Measurements from ENCODE around the gene RPL22.
A peak's percentile ranks its signal among the peaks of the same experiment; 100 is the strongest.

RPL22 gene

DNA sequence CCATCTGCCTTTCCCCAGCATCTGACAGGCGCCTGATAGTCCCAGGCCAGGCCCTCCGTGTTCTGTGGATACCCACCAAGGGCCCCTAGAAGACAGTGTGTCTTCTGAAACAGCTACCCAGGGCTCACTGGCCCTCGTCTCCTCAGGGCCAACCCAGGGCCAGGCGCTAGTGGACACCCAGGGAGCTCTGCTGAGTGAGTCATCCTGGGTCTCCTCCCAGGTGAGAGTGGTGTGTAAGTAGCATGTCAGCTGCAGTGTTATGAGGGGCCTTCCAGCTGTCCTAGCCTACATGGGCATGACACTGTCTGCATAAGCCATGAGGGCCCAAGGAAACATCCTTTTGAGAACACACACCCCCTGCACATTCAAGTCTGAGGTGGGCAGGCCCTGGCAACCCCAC is 56.0 kb downstream of the RPL22 start:
- no peak overlapping the region for H2BK12ac ChIP-seq (ENCODE audit: low read length in 2 of 2)
- H4K91ac ChIP-seq (ENCODE audit: low read length) = no peak overlapping the region
- H3K4ac ChIP-seq (ENCODE audit: low read depth in 1 of 2, low read length in 2 of 2) = no peak overlapping the region
- no peak overlapping the region for H3K27ac ChIP-seq (ENCODE audit: low read length, poor library complexity, severe bottlenecking)
- H3K27me3 ChIP-seq (ENCODE audit: control insufficient read depth in 1 of 2, insufficient read depth in 1 of 2, low read length in 2 of 2) = peaks cover 28 to 59% of the 10 kb centered on the region in 2 experiments
- H3K4me2 ChIP-seq (ENCODE audit: low read length, poor library complexity, severe bottlenecking) = no peak overlapping the region
- no peak overlapping the region for H3K18ac ChIP-seq (ENCODE audit: low read depth in 1 of 2, low read length in 2 of 2)
- no peak overlapping the region for H4K8ac ChIP-seq (ENCODE audit: low read length)
- no peaks in the 10 kb centered on the region for H3K9me3 ChIP-seq (ENCODE audit: control insufficient read depth, low read length)
- H2BK5ac ChIP-seq (ENCODE audit: low read depth, low read length, poor library complexity, severe bottlenecking) = no peak overlapping the region
- H3K36me3 ChIP-seq (ENCODE audit: control insufficient read depth in 1 of 2, insufficient read depth in 2 of 2, low read depth in 1 of 2, low read length in 2 of 2) = no peaks in the 10 kb centered on the region
- no peak overlapping the region for H3K9ac ChIP-seq (ENCODE audit: low read length)
- DNase-seq = no peak
- WGBS = 73% methylated on average over 4 of the region's 4 CpGs
- no peak overlapping the region for H2AK5ac ChIP-seq (ENCODE audit: low read length, severe bottlenecking)
- no peak overlapping the region for H3K23ac ChIP-seq (ENCODE audit: low read length in 2 of 2)
- H3K79me1 ChIP-seq (replicated peaks; ENCODE audit: low read length, poor library complexity, severe bottlenecking) = no peaks in the 10 kb centered on the region
- no peak overlapping the region for H2BK120ac ChIP-seq (ENCODE audit: low read depth, low read length)
- H3K14ac ChIP-seq (ENCODE audit: low read length in 2 of 2) = no peak overlapping the region
- no peak overlapping the region for H3K4me3 ChIP-seq (ENCODE audit: insufficient read depth in 1 of 2, low read depth in 1 of 2, low read length in 2 of 2)
- no peak overlapping the region for H2AFZ ChIP-seq (ENCODE audit: low read depth, low read length)
- peaks cover under 1% of the 10 kb centered on the region for H3K4me1 ChIP-seq (ENCODE audit: control insufficient read depth, insufficient read depth, low read depth, low read length)
- no peak overlapping the region for H2BK15ac ChIP-seq (ENCODE audit: low read depth, poor library complexity, severe bottlenecking)

DNA sequence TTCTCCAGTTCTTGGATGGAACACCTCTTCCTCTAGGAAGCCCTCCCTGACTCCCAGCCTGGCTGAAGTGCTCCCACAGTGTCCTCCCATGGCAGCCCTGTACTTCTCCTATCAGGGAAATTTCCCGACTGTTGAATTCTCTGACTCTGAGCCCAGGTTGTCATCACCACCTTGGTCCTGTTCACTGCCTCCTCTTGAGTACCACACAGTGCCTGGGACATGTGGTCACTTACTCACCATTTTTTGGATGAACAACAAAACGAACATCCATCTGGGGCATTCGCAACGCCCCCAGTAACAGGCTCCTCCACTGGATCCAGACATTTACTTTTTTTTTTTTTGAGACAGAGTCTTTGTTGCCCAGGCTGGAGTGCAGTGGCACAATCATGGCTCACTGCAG is 56.7 kb downstream of the RPL22 start:
- Histone ChIP-seq H3K14ac (ENCODE audit: low read length in 2 of 2) (no peak overlapping the region), H3K4me1 (ENCODE audit: control insufficient read depth, insufficient read depth, low read depth, low read length) (no peaks in the 10 kb centered on the region), H3K4me2 (ENCODE audit: low read length, poor library complexity, severe bottlenecking) (no peak overlapping the region), H2BK12ac (ENCODE audit: low read length in 2 of 2) (no peak overlapping the region), H3K27ac (ENCODE audit: low read length, poor library complexity, severe bottlenecking) (no peak overlapping the region), H3K18ac (ENCODE audit: low read depth in 1 of 2, low read length in 2 of 2) (no peak overlapping the region), H3K9me3 (ENCODE audit: control insufficient read depth, low read length) (no peaks in the 10 kb centered on the region), H2BK5ac (ENCODE audit: low read depth, low read length, poor library complexity, severe bottlenecking) (no peak overlapping the region), H3K36me3 (ENCODE audit: control insufficient read depth in 1 of 2, insufficient read depth in 2 of 2, low read depth in 1 of 2, low read length in 2 of 2) (no peaks in the 10 kb centered on the region), H2AFZ (ENCODE audit: low read depth, low read length) (no peak overlapping the region), H2BK120ac (ENCODE audit: low read depth, low read length) (no peak overlapping the region), H4K8ac (ENCODE audit: low read length) (no peak overlapping the region), H2AK5ac (ENCODE audit: low read length, severe bottlenecking) (no peak overlapping the region), H3K79me1 (replicated peaks; ENCODE audit: low read length, poor library complexity, severe bottlenecking) (no peaks in the 10 kb centered on the region), H3K9ac (ENCODE audit: low read length) (no peak overlapping the region), H3K23ac (ENCODE audit: low read length in 2 of 2) (no peak overlapping the region), H2BK15ac (ENCODE audit: low read depth, poor library complexity, severe bottlenecking) (no peak overlapping the region), H4K91ac (ENCODE audit: low read length) (no peak overlapping the region), H3K4ac (ENCODE audit: low read depth in 1 of 2, low read length in 2 of 2) (no peak overlapping the region), H3K4me3 (ENCODE audit: insufficient read depth in 1 of 2, low read depth in 1 of 2, low read length in 2 of 2) (no peak overlapping the region), H3K27me3 (ENCODE audit: control insufficient read depth in 1 of 2, insufficient read depth in 1 of 2, low read length in 2 of 2) (peaks cover 22 to 53% of the 10 kb centered on the region in 2 experiments)
- WGBS = 78% methylated on average over 4 of the region's 4 CpGs
- DNase-seq = no peak

DNA sequence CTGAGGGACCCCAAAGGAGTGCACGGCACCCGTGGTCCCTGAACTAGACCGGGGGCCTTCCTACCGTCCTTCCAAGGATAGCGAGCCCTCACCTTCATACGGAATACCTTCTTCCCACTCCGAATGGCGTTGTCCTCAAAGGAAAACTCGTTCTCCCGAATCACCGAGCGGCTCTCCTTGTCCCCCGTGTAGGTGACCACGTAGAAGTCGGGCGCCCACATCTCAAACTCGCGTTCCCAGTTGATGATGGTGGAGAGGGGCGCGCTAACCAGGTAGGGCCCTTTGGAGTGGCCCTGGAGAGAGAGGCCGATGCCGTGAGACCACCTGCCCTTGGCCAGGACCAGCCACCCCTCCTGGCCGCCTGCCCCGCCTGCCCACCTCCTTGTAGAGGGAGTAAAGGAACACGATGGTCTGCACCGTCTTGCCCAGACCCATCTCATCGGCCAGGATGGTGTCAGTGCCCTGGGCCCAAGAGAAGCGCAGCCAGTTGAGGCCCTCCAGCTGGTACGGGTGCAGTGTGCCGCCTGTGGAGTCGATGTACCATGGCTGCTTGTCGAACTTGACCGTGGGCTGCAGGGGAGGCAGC is 57.3 kb downstream of the RPL22 start:
- WGBS = 90% methylated on average over 33 of the region's 33 CpGs
- no peak overlapping the region for H3K27ac ChIP-seq (ENCODE audit: low read length, poor library complexity, severe bottlenecking)

DNA sequence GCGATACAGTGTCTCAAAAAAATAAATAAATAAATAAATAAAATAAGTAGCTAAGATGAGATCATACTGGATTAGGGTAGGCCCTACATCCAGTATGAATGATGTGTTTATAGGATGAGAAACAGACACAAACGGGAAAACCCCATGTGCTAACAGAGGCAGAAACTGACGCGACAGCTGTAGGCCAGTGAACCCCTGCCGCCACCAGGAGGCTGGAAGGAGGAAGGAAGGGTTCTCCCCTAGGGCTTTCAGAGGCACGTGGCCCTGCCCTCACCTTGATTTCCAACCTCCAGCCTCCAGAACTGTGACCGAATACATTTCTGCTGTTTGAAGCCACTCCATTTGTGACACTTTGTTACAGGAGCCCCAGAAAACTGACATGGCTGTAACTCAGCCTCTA is 57.8 kb downstream of the RPL22 start:
- H4K91ac ChIP-seq (ENCODE audit: low read length) = no peak overlapping the region
- no peaks in the 10 kb centered on the region for H3K4me1 ChIP-seq (ENCODE audit: control insufficient read depth, insufficient read depth, low read depth, low read length)
- H3K79me1 ChIP-seq (replicated peaks; ENCODE audit: low read length, poor library complexity, severe bottlenecking) = no peaks in the 10 kb centered on the region
- peaks cover 12 to 46% of the 10 kb centered on the region in 2 experiments for H3K27me3 ChIP-seq (ENCODE audit: control insufficient read depth in 1 of 2, insufficient read depth in 1 of 2, low read length in 2 of 2)
- H3K14ac ChIP-seq (ENCODE audit: low read length in 2 of 2) = no peak overlapping the region
- H2BK5ac ChIP-seq (ENCODE audit: low read depth, low read length, poor library complexity, severe bottlenecking) = no peak overlapping the region
- peak; percentile 6 for DNase-seq
- no peak overlapping the region for H4K8ac ChIP-seq (ENCODE audit: low read length)
- WGBS = 31% methylated on average over 6 of the region's 7 CpGs
- H3K9me3 ChIP-seq (ENCODE audit: control insufficient read depth, low read length) = no peaks in the 10 kb centered on the region
- no peak overlapping the region for H2BK12ac ChIP-seq (ENCODE audit: low read length in 2 of 2)
- H3K4me2 ChIP-seq (ENCODE audit: low read length, poor library complexity, severe bottlenecking) = no peak overlapping the region
- no peak overlapping the region for H3K4me3 ChIP-seq (ENCODE audit: insufficient read depth in 1 of 2, low read depth in 1 of 2, low read length in 2 of 2)
- H3K23ac ChIP-seq (ENCODE audit: low read length in 2 of 2) = no peak overlapping the region
- no peak overlapping the region for H2AFZ ChIP-seq (ENCODE audit: low read depth, low read length)
- H3K27ac ChIP-seq (ENCODE audit: low read length, poor library complexity, severe bottlenecking) = no peak overlapping the region
- H2AK5ac ChIP-seq (ENCODE audit: low read length, severe bottlenecking) = no peak overlapping the region
- no peak overlapping the region for H2BK15ac ChIP-seq (ENCODE audit: low read depth, poor library complexity, severe bottlenecking)
- H3K4ac ChIP-seq (ENCODE audit: low read depth in 1 of 2, low read length in 2 of 2) = no peak overlapping the region
- H3K36me3 ChIP-seq (ENCODE audit: control insufficient read depth in 1 of 2, insufficient read depth in 2 of 2, low read depth in 1 of 2, low read length in 2 of 2) = no peaks in the 10 kb centered on the region
- H3K18ac ChIP-seq (ENCODE audit: low read depth in 1 of 2, low read length in 2 of 2) = no peak overlapping the region
- H3K9ac ChIP-seq (ENCODE audit: low read length) = no peak overlapping the region
- no peak overlapping the region for H2BK120ac ChIP-seq (ENCODE audit: low read depth, low read length)

More for the DNA sequence above, 57.3 kb downstream of the RPL22 start:
- Histone ChIP-seq H3K14ac (ENCODE audit: low read length in 2 of 2) (no peak overlapping the region), H3K4me3 (ENCODE audit: insufficient read depth in 1 of 2, low read depth in 1 of 2, low read length in 2 of 2) (no peak overlapping the region), H2AK5ac (ENCODE audit: low read length, severe bottlenecking) (no peak overlapping the region), H3K9me3 (ENCODE audit: control insufficient read depth, low read length) (no peaks in the 10 kb centered on the region), H3K18ac (ENCODE audit: low read depth in 1 of 2, low read length in 2 of 2) (no peak overlapping the region), H2BK15ac (ENCODE audit: low read depth, poor library complexity, severe bottlenecking) (no peak overlapping the region), H3K27me3 (ENCODE audit: control insufficient read depth in 1 of 2, insufficient read depth in 1 of 2, low read length in 2 of 2) (peaks cover 16 to 47% of the 10 kb centered on the region in 2 experiments), H3K4me2 (ENCODE audit: low read length, poor library complexity, severe bottlenecking) (no peak overlapping the region), H4K91ac (ENCODE audit: low read length) (no peak overlapping the region), H2BK120ac (ENCODE audit: low read depth, low read length) (no peak overlapping the region), H3K79me1 (replicated peaks; ENCODE audit: low read length, poor library complexity, severe bottlenecking) (no peaks in the 10 kb centered on the region), H3K23ac (ENCODE audit: low read length in 2 of 2) (no peak overlapping the region), H2BK12ac (ENCODE audit: low read length in 2 of 2) (no peak overlapping the region), H3K36me3 (ENCODE audit: control insufficient read depth in 1 of 2, insufficient read depth in 2 of 2, low read depth in 1 of 2, low read length in 2 of 2) (no peaks in the 10 kb centered on the region), H3K4me1 (ENCODE audit: control insufficient read depth, insufficient read depth, low read depth, low read length) (no peaks in the 10 kb centered on the region), H3K9ac (ENCODE audit: low read length) (no peak overlapping the region), H2BK5ac (ENCODE audit: low read depth, low read length, poor library complexity, severe bottlenecking) (no peak overlapping the region), H2AFZ (ENCODE audit: low read depth, low read length) (no peak overlapping the region), H4K8ac (ENCODE audit: low read length) (no peak overlapping the region), H3K4ac (ENCODE audit: low read depth in 1 of 2, low read length in 2 of 2) (no peak overlapping the region)
- DNase-seq = no peak

All from mesenchymal stem cell (in vitro differentiated cells and primary cell).